Neuronal stem cell (in vitro differentiated cells): ENCODE measurements around the gene DTX1.
A peak's percentile ranks its signal among the peaks of the same experiment; 100 is the strongest.

Experiments used
- DNase-seq: peaks from one replicate; pipeline ENCODE4 v3.0.0-alpha.2; 2013; ENCODE audit warnings: low spot score
- H2AFZ ChIP-seq: one replicate; pipeline ENCODE4 v1.6.1; 2013; ENCODE audit warnings: mild to moderate bottlenecking, low read length, inconsistent platforms
- H2AK5ac ChIP-seq: 2 replicates; pipeline ENCODE4 v1.6.1; 2013; ENCODE audit warnings: low read depth, mild to moderate bottlenecking, inconsistent platforms, low read length, moderate library complexity, mixed read lengths
- H2BK120ac ChIP-seq: 2 replicates; pipeline ENCODE4 v1.6.1; 2013; ENCODE audit warnings: low read depth, mild to moderate bottlenecking, inconsistent platforms, low read length, moderate library complexity, mixed read lengths
- H2BK12ac ChIP-seq: one replicate; pipeline ENCODE4 v1.6.1; 2013; ENCODE audit warnings: low read length, inconsistent platforms
- H2BK15ac ChIP-seq: 2 replicates; pipeline ENCODE4 v1.6.1; 2013; ENCODE audit warnings: mild to moderate bottlenecking, low read length, inconsistent platforms, mixed read lengths
- H2BK5ac ChIP-seq: one replicate; pipeline ENCODE4 v1.6.1; 2013; ENCODE audit warnings: inconsistent platforms, mild to moderate bottlenecking, low read length, moderate library complexity
- H3K14ac ChIP-seq: one replicate; pipeline ENCODE4 v1.6.1; 2013; ENCODE audit warnings: low read length, inconsistent platforms
- H3K18ac ChIP-seq: 2 replicates; pipeline ENCODE4 v1.6.1; 2013; ENCODE audit warnings: low read length, inconsistent platforms
- H3K23ac ChIP-seq: 2 replicates; pipeline ENCODE4 v1.6.1; 2013; ENCODE audit warnings: low read depth, mild to moderate bottlenecking, mixed read lengths, low read length, inconsistent platforms; ENCODE audit not compliant: poor library complexity
- H3K27ac ChIP-seq: replicated peaks from 3 replicates; pipeline ENCODE4 v1.5.1; 2013; ENCODE audit warnings: low read length, inconsistent platforms
- H3K27me3 ChIP-seq, 3 experiments: 2 replicates each; pipeline ENCODE4 v1.6.1; 2013; ENCODE audit warnings: low read length in 3 of 3, mild to moderate bottlenecking in 2 of 3, inconsistent platforms in 1 of 3, low read depth in 1 of 3, mixed read lengths in 1 of 3, moderate library complexity in 1 of 3; ENCODE audit not compliant: control insufficient read depth in 3 of 3, insufficient read depth in 3 of 3
- H3K36me3 ChIP-seq, 2 donors: replicated peaks in 1 of 2; 2 replicates each; pipeline ENCODE4 v1.6.1; 2013; ENCODE audit warnings: low read length in 2 of 2; ENCODE audit not compliant: control insufficient read depth in 2 of 2, insufficient read depth in 2 of 2
- H3K4ac ChIP-seq: 2 replicates; pipeline ENCODE4 v1.6.1; 2013; ENCODE audit warnings: inconsistent platforms, mild to moderate bottlenecking, low read length, moderate library complexity
- H3K4me1 ChIP-seq, 2 donors: 1 replicate in 1 of 2; 2 replicates in 1 of 2; pipeline ENCODE4 v1.6.1; 2013; ENCODE audit warnings: low read length in 2 of 2, low read depth in 1 of 2; ENCODE audit not compliant: control insufficient read depth in 2 of 2, insufficient read depth in 1 of 2
- H3K4me2 ChIP-seq: one replicate; pipeline ENCODE4 v1.6.1; 2013; ENCODE audit warnings: mild to moderate bottlenecking, low read length, inconsistent platforms; ENCODE audit not compliant: insufficient read depth, poor library complexity, severe bottlenecking
- H3K4me3 ChIP-seq, 2 donors: 2 replicates each; pipeline ENCODE4 v1.5.1; 2013; ENCODE audit warnings: low read length in 2 of 2, mild to moderate bottlenecking in 2 of 2, inconsistent platforms in 1 of 2, moderate library complexity in 1 of 2
- H3K79me1 ChIP-seq: one replicate; pipeline ENCODE4 v1.6.1; 2013; ENCODE audit warnings: low read depth, mild to moderate bottlenecking, inconsistent platforms, low read length, moderate library complexity
- H3K9ac ChIP-seq: one replicate; pipeline ENCODE4 v1.6.1; 2013; ENCODE audit warnings: mild to moderate bottlenecking, low read depth, low read length, inconsistent platforms; ENCODE audit not compliant: poor library complexity
- H3K9me3 ChIP-seq, 2 donors: replicated peaks in 1 of 2; 2 replicates each; pipeline versions ENCODE3 to v1.6.1; 2013; ENCODE audit warnings: low read length in 2 of 2, mild to moderate bottlenecking in 2 of 2, inconsistent platforms in 1 of 2, low read depth in 1 of 2, mixed read lengths in 1 of 2, moderate library complexity in 1 of 2; ENCODE audit not compliant: control insufficient read depth in 2 of 2, insufficient read depth in 1 of 2
- H4K8ac ChIP-seq: one replicate; pipeline ENCODE4 v1.6.1; 2013; ENCODE audit warnings: low read depth, mild to moderate bottlenecking, inconsistent platforms, low read length, moderate library complexity
- H4K91ac ChIP-seq: one replicate; pipeline ENCODE4 v1.6.1; 2013; ENCODE audit warnings: low read length, low read depth, mild to moderate bottlenecking, inconsistent platforms; ENCODE audit not compliant: poor library complexity
- WGBS, 2 donors: extraction: QIAGEN DNeasy Blood & Tissue Kit; methylation state at CpG; one replicate each; pipeline ENCODE4 v1.1.7; 2013; ENCODE audit warnings: missing lambda C conversion rate in 2 of 2, mixed read lengths in 1 of 2; ENCODE audit not compliant: insufficient read length in 2 of 2, insufficient replicate concordance in 1 of 2; ENCODE audit errors: extremely low coverage in 2 of 2; 5-methylcytosine and 5-hydroxymethylcytosine counted together

Gene DTX1

GRCh38 chr12:113083863-113084435 lies 27.4 kb downstream of the DTX1 start:
- WGBS, 2 donors, result no CpG with 5 or more reads among the region's 11 CpGs
- Histone ChIP-seq H3K27me3 (peaks cover 0 to 12% (median 2%) of the 10 kb centered on the region in 3 experiments), H2BK12ac (no peak overlapping the region), H4K91ac (no peak overlapping the region), H3K79me1 (no peaks in the 10 kb centered on the region), H3K9me3 (no peaks in the 10 kb centered on the region), H3K4me2 (no peak overlapping the region), H3K4me3 (no peak overlapping the region), H4K8ac (no peak overlapping the region), H2BK120ac (no peak overlapping the region), H2AFZ (no peak overlapping the region), H2BK15ac (no peak overlapping the region), H3K4me1 (peaks cover 0 to 2% of the 10 kb centered on the region in 2 donors), H2BK5ac (no peak overlapping the region), H2AK5ac (no peak overlapping the region), H3K23ac (no peak overlapping the region), H3K27ac (no peak overlapping the region), H3K9ac (no peak overlapping the region), H3K4ac (no peak overlapping the region), H3K36me3 (no peaks in the 10 kb centered on the region), H3K14ac (no peak overlapping the region), H3K18ac (no peak overlapping the region)
- DNase-seq, result no peak

DNA sequence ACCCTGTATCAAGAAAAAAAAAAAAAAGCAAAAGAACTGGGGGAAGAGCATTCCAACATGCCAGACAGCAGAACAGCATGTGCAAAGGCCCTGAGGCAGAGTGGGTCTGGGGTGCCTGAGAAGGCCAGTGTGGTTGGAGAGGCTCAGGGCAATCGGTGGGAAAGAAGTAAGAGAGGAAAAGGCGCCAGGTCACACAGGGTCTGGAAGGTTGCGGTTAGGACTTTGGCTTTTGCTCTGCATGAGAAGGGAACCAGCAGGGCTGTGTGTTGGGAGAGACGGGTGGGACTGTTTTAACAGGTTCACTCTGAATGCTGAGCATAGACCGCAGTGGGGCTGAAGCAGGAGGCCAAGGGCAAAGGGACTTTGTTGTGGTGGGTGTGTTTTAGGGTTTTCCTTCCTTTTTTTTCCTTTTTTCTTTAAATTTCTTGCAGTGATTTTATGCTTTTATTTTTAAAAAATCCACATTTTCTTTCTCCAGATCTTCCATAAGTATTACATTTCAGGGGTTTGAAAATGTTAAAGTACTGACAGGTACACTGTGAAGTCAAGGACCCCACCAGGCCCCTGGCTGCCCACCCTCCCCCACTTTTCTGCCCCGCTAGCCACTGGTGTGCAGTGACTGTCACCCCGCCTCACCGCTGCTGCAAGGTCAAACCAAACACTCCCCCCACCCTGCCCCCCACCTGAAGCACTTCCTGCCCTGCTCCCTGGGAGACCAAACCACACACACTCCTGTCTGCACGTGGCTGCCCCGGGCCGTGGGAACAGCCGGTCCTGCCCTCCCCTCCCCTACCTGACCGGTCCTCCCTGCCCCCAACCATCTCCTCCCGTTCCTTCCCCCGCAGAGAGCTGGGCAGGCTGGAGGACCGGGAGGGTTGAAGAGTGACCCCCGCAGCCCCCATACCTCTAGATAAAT lies 30.0 kb downstream of the DTX1 start:
- Histone ChIP-seq H2AK5ac (peak overlapping the region; percentile 81), H3K4me1 (peaks cover 0 to 2% of the 10 kb centered on the region in 2 donors), H3K23ac (no peak overlapping the region), H2BK15ac (no peak overlapping the region), H3K9me3 (no peaks in the 10 kb centered on the region), H3K9ac (no peak overlapping the region), H3K27me3 (peaks cover 0 to 10% (median 0%) of the 10 kb centered on the region in 3 experiments), H3K27ac (no peak overlapping the region), H3K4me2 (peak overlapping the region; percentile 14), H2BK5ac (no peak overlapping the region), H3K36me3 (no peaks in the 10 kb centered on the region), H3K4ac (no peak overlapping the region), H2BK12ac (no peak overlapping the region), H4K8ac (no peak overlapping the region), H2AFZ (no peak overlapping the region), H3K18ac (peak overlapping the region; percentile 42), H4K91ac (no peak overlapping the region), H3K4me3 (no peak overlapping the region), H2BK120ac (no peak overlapping the region), H3K14ac (no peak overlapping the region), H3K79me1 (no peaks in the 10 kb centered on the region)
- no peak for DNase-seq
- no CpG with 5 or more reads among the region's 17 CpGs for WGBS, 2 donors

- no CpG with 5 or more reads among the region's 5 CpGs for WGBS, 2 donors
- H3K79me1 ChIP-seq, result no peaks in the 10 kb centered on the region
- peaks cover 0 to 2% of the 10 kb centered on the region in 2 donors for H3K4me1 ChIP-seq
- H4K91ac ChIP-seq, result no peak overlapping the region
- H3K4me3 ChIP-seq, result no peak overlapping the region
- no peak overlapping the region for H2AFZ ChIP-seq
- no peak overlapping the region for H2BK5ac ChIP-seq
- H3K27ac ChIP-seq, result no peak overlapping the region
- no peak overlapping the region for H2BK12ac ChIP-seq
- no peaks in the 10 kb centered on the region for H3K9me3 ChIP-seq
- no peak overlapping the region for H2BK120ac ChIP-seq
- no peak overlapping the region for H3K14ac ChIP-seq
- H3K18ac ChIP-seq, result peak overlapping the region; percentile 67
- no peak overlapping the region for H3K23ac ChIP-seq
- no peaks in the 10 kb centered on the region for H3K36me3 ChIP-seq
- no peak overlapping the region for H3K4ac ChIP-seq
- DNase-seq, result no peak
- no peak overlapping the region for H4K8ac ChIP-seq
- H2AK5ac ChIP-seq, result peak overlapping the region; percentile 81
- H3K4me2 ChIP-seq, result no peak overlapping the region
- peaks cover 0 to 11% (median 0%) of the 10 kb centered on the region in 3 experiments for H3K27me3 ChIP-seq
- no peak overlapping the region for H3K9ac ChIP-seq
- H2BK15ac ChIP-seq, result no peak overlapping the region
Observed at GRCh38 chr12:113087193-113087592, 30.7 kb downstream of the DTX1 start.

DNA sequence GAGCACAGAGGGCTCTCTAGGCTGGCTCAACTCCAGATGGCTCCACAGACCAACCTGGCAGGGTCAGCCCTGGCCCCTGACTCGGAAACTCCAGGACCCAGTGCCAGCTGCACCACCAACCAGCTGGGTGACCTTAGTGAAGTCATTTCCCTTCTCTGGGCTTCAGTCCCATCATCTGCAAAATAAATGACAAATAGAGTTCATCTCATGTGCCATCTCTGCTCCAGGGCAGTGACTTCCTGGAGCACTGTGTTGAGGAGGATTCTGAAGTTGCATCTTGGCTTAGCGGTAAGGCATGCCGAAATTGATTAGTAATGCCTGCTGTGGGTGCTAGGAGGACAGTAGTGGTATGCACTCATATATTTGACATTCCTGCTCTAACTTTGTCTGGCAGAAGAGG lies 31.5 kb downstream of the DTX1 start:
- Histone ChIP-seq H3K79me1 (no peaks in the 10 kb centered on the region), H3K9me3 (no peaks in the 10 kb centered on the region), H2BK120ac (no peak overlapping the region), H3K4me1 (peaks cover 0 to 3% of the 10 kb centered on the region in 2 donors), H4K91ac (no peak overlapping the region), H2BK15ac (no peak overlapping the region), H3K4me3 (peak overlapping the region in 1 of 2 donors; percentile 33), H4K8ac (no peak overlapping the region), H2BK12ac (no peak overlapping the region), H3K18ac (no peak overlapping the region), H3K4ac (no peak overlapping the region), H3K14ac (no peak overlapping the region), H3K23ac (no peak overlapping the region), H2AFZ (no peak overlapping the region), H3K27me3 (peaks cover 0 to 17% (median 0%) of the 10 kb centered on the region in 3 experiments), H2BK5ac (no peak overlapping the region), H3K27ac (no peak overlapping the region), H2AK5ac (peak overlapping the region; percentile 81), H3K4me2 (no peak overlapping the region), H3K9ac (no peak overlapping the region), H3K36me3 (no peaks in the 10 kb centered on the region)
- no peak for DNase-seq
- WGBS, 2 donors, result no CpG with 5 or more reads among the region's 3 CpGs
